NCI-H345 treated with DMSO at 0.1 percent for 48 hours (cell line): ENCODE results near the gene EPHB2.

Experiments
- DNase-seq: peaks from one replicate; lab custom pipeline; 2025; ENCODE audit not compliant: unreplicated experiment; lab: John Stamatoyannopoulos, UW

EPHB2 gene

GRCh38 chr1:22721122-22721873 lies 10.7 kb downstream of the EPHB2 start:
- DNase-seq, result no peak

- DNase-seq, result no peak
These were observed 12.4 kb downstream of the EPHB2 start for GRCh38 chr1:22722901-22723550.

GRCh38 chr1:22727873-22728272 lies 17.2 kb downstream of the EPHB2 start:
- no peak for DNase-seq

- no peak for DNase-seq
These were observed 18.2 kb downstream of the EPHB2 start for GRCh38 chr1:22728751-22729399.

GRCh38 chr1:22729400-22729773 lies 18.7 kb downstream of the EPHB2 start:
- no peak for DNase-seq

- DNase-seq, result peak; percentile 64
These were observed 19.3 kb downstream of the EPHB2 start for GRCh38 chr1:22729912-22730311.

- no peak for DNase-seq
These were observed 21.5 kb downstream of the EPHB2 start for GRCh38 chr1:22731924-22732720.

- no peak for DNase-seq
These were observed 23.0 kb downstream of the EPHB2 start for GRCh38 chr1:22733643-22734042.

- no peak for DNase-seq
These were observed 26.0 kb downstream of the EPHB2 start for GRCh38 chr1:22736501-22737080.

GRCh38 chr1:22737374-22738068 lies 26.9 kb downstream of the EPHB2 start:
- no peak for DNase-seq

GRCh38 chr1:22738069-22738435 lies 27.4 kb downstream of the EPHB2 start:
- no peak for DNase-seq

GRCh38 chr1:22738522-22738921 lies 27.9 kb downstream of the EPHB2 start:
- no peak for DNase-seq

- DNase-seq, result no peak
These were observed 29.2 kb downstream of the EPHB2 start for GRCh38 chr1:22739648-22740385.

- no peak for DNase-seq
These were observed 30.5 kb downstream of the EPHB2 start for GRCh38 chr1:22741118-22741517.

- no peak for DNase-seq
These were observed 35.3 kb downstream of the EPHB2 start for GRCh38 chr1:22745669-22746585.

GRCh38 chr1:22747021-22747734 lies 36.5 kb downstream of the EPHB2 start:
- no peak for DNase-seq

- DNase-seq, result no peak
These were observed 37.1 kb downstream of the EPHB2 start for GRCh38 chr1:22747735-22748073.

GRCh38 chr1:22749503-22749902 lies 38.9 kb downstream of the EPHB2 start:
- DNase-seq, result no peak
